ENCODE results near the gene ZNF683.
A peak's percentile ranks its signal among the peaks of the same experiment; 100 is the strongest.

The ZNF683 gene

DNA sequence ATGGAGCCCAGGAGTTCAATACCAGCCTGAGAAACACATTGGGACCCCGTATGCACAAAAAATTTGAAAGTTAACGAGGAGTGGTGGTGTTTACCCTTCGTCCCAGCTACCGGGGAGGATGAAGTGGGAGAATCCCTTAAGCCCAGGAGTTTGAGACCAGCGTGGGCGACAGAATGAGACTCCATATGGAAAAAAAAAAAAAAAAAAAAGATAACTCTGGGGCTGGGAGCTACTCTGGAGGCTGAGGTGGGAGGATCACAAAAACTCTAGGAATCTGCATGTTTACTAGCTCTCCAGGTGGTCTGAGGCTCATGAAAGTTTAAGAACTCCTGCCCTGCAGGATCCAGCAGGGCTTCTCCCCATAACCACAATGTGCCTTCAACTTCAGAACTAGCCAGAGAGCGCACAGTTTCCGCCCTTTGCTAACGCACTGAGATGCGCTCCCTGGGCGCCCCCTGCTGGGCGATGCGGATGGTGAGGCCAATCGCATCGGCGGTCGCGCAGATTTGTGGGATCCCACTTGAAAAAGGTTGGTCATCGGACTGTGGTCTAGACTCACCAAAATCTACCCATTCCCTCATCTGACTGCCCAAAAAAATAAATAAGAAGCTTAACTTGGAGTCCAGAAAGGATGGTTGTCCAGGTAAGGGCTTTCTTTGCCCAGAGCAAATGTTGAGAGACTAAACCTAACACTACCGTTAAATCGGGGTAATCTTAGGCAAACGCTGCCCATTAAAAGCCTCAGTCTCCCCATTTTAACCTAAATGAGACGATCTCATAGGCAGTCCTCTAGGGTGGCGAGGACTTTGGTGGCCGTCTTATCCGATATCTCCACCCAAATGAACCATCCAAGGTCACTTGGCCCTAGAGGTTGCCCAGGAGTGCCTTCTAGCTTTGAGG lies 8.8 kb downstream of the ZNF683 start:
- Histone ChIP-seq H3K4me3 (replicated peaks; ENCODE audit: insufficient read depth, low read length) (no peak overlapping the region), H3K27ac (replicated peaks) (no peak overlapping the region), H3K27me3 (ENCODE audit: insufficient read depth, poor library complexity, severe bottlenecking) (peaks cover 18% of the 10 kb centered on the region)
- TF ChIP-seq GABPA (IDR thresholded peaks at IDR 0.05; ENCODE audit: low read depth) (no peak), CTCF (IDR thresholded peaks at IDR 0.05; ENCODE audit: insufficient read depth, low read length) (peak; percentile 95)
- DNase-seq (ENCODE audit: low read depth in 1 of 2, low spot score in 1 of 2), result peak; percentile 64 to 84

- no peak for DNase-seq (ENCODE audit: low read depth in 1 of 2, low spot score in 1 of 2)
- H3K27ac ChIP-seq (replicated peaks), result no peak overlapping the region
- no peak for TF ChIP-seq GABPA (IDR thresholded peaks at IDR 0.05; ENCODE audit: low read depth)
- no peak for TF ChIP-seq SPI1 (IDR thresholded peaks at IDR 0.05; ENCODE audit: borderline replicate concordance, low read depth)
- TF ChIP-seq CTCF (IDR thresholded peaks at IDR 0.05; ENCODE audit: insufficient read depth, low read length), result no peak
- TF ChIP-seq REST (IDR thresholded peaks at IDR 0.05; ENCODE audit: insufficient replicate concordance, low read depth), result no peak
- no peak for TF ChIP-seq POLR2AphosphoS5 (IDR thresholded peaks at IDR 0.05; ENCODE audit: low read depth)
- H3K4me3 ChIP-seq (replicated peaks; ENCODE audit: insufficient read depth, low read length), result no peak overlapping the region
- H3K27me3 ChIP-seq (ENCODE audit: insufficient read depth, poor library complexity, severe bottlenecking), result peaks cover 18% of the 10 kb centered on the region
Observed at GRCh38 chr1:26362331-26362730, 10.2 kb downstream of the ZNF683 start.

DNA sequence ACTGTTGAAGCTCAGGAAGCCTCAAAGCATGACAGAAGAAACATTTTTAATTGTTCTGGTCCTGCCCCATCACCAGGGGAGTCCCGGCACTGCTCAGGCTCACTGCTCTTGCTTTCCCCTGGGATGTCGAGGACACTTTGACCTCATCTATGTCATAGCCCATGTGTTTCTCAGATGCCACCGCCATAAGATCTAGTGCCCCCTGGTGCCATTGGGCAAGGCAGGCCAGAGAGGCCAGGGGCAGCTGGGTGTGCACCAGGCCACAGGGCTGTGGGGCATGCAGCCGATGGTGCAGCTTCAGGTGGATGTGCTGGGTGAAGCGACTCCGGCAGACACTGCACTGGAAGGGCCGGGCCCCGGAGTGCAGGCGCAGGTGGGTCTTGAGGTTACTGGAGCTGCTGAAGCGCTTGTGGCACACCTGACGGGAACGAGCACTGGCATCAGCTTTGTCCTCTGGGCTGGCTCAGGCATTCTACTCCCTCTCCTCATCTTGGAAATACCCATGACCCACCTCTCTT lies 10.9 kb downstream of the ZNF683 start:
- DNase-seq (ENCODE audit: low read depth in 1 of 2, low spot score in 1 of 2), result no peak
- H3K27ac ChIP-seq (replicated peaks), result no peak overlapping the region
- TF ChIP-seq SPI1 (IDR thresholded peaks at IDR 0.05; ENCODE audit: borderline replicate concordance, low read depth), result no peak
- no peak for TF ChIP-seq POLR2AphosphoS5 (IDR thresholded peaks at IDR 0.05; ENCODE audit: low read depth)
- TF ChIP-seq REST (IDR thresholded peaks at IDR 0.05; ENCODE audit: insufficient replicate concordance, low read depth), result no peak
- H3K4me3 ChIP-seq (replicated peaks; ENCODE audit: insufficient read depth, low read length), result no peak overlapping the region
- peaks cover 18% of the 10 kb centered on the region for H3K27me3 ChIP-seq (ENCODE audit: insufficient read depth, poor library complexity, severe bottlenecking)

DNA sequence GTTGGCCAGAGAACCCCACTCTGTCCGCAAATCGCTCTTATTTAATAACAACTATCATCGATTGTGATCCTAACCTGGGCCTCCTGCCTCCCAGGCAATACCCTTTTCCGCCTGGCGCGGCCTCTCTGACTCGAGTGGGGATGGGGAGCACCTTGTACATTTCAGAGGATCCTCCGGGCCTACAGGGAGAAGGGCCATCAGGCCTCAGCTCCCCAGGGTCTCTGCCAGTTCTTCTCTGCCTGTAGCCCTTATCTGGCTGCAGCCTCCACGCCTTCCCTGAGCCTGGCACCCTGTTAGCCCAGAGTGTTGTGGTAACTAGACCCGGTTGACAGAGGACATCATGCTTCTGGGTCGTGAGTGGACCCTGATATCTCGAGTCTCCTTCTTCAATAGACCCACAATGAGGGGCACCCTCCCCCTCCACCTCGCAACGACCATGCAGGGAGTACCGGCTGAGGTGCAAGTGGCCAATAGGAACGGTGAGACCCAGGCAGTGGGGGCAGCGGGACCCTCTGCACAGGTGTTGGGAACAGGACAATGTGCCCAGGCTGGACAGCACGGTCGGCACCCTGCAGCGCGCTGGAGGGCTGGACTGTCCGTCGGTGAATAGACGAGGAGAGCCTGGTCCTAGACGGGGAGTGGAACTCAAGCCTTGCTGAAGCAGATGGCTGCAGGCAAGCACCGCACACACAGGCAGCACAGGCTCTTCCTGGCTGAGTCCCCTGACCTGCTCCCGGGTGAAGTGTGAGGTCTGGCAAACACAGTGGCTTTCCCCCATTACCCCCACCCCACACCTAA lies 11.5 kb downstream of the ZNF683 start:
- Histone ChIP-seq H3K4me3 (replicated peaks; ENCODE audit: insufficient read depth, low read length) (no peak overlapping the region), H3K27me3 (ENCODE audit: insufficient read depth, poor library complexity, severe bottlenecking) (peaks cover 18% of the 10 kb centered on the region), H3K27ac (replicated peaks) (no peak overlapping the region)
- no peak for DNase-seq (ENCODE audit: low read depth in 1 of 2, low spot score in 1 of 2)
- TF ChIP-seq POLR2AphosphoS5 (IDR thresholded peaks at IDR 0.05; ENCODE audit: low read depth) (no peak), GABPA (IDR thresholded peaks at IDR 0.05; ENCODE audit: low read depth) (no peak), SPI1 (IDR thresholded peaks at IDR 0.05; ENCODE audit: borderline replicate concordance, low read depth) (no peak), REST (IDR thresholded peaks at IDR 0.05; ENCODE audit: insufficient replicate concordance, low read depth) (no peak), CTCF (IDR thresholded peaks at IDR 0.05; ENCODE audit: insufficient read depth, low read length) (no peak)
